ENCODE data around the gene CSHL1. TPM values are rescaled to one million over a fixed set of nuclear protein-coding genes. Genes with fewer than 3 reads are reported as not detected.
A peak's percentile ranks its signal among the peaks of the same experiment; 100 is the strongest.
"Not testable (repeated sequence)": the region's sequence is repeated elsewhere in the genome, so short reads cannot be mapped to it uniquely, and the experiment has no call there.

CSHL1 gene
- total RNA-seq, 1 experiment from 2014 or later, result not detected

- H3K36me3 ChIP-seq (ENCODE audit: control insufficient read depth, insufficient read depth, low read length); H3K27ac Mint-ChIP-seq (ENCODE audit: unreplicated experiment); H3K27me3 Mint-ChIP-seq (ENCODE audit: insufficient read depth, unreplicated experiment); POLR2A ChIA-PET; H3K4me3 ChIP-seq (ENCODE audit: low read depth, low read length); intact Hi-C loops (cut with micrococcal nuclease; ENCODE audit: unreplicated experiment); H3K27me3 ChIP-seq (replicated peaks; ENCODE audit: control insufficient read depth, insufficient read depth, low read length); H3K9me3 ChIP-seq; H3K36me3 Mint-ChIP-seq (ENCODE audit: insufficient read depth, unreplicated experiment); H3K4me3 Mint-ChIP-seq (ENCODE audit: unreplicated experiment); BruUV-seq (replicated peaks); H3K4me1 ChIP-seq; H3K9me3 Mint-ChIP-seq (ENCODE audit: unreplicated experiment); H3K4me1 Mint-ChIP-seq (ENCODE audit: low read depth, unreplicated experiment): not testable (repeated sequence)
- CTCF ChIA-PET, result interaction anchor here (0.6 to 1.1 kb wide), 7 partner anchors 8 to 456 kb away, joined by 3 to 8 read pairs (median 3); no protein-coding TSS in a partner anchor
- DNase-seq, result peak; percentile 49 to 54
- TF ChIP-seq CTCF (IDR thresholded peaks at IDR 0.05; ENCODE audit: insufficient read depth in 1 of 2, low read depth in 1 of 2, low read length in 1 of 2, severe bottlenecking in 1 of 2, unreplicated experiment in 1 of 2), result peak; percentile 10 to 38
These were observed 29.7 kb downstream of the CSHL1 start for GRCh38 chr17:63881337-63881736.

GRCh38 chr17:63880706-63881105 is 30.4 kb downstream of the CSHL1 start:
- ChIA-PET CTCF (interaction anchor here (0.6 to 1.1 kb wide), 5 partner anchors 9 to 455 kb away, joined by 3 to 8 read pairs (median 3); no protein-coding TSS in a partner anchor), POLR2A (no interaction called here)
- H3K9me3 Mint-ChIP-seq (ENCODE audit: unreplicated experiment), result no peaks in the 10 kb centered on the region
- H3K4me3 Mint-ChIP-seq (ENCODE audit: unreplicated experiment), result no peak overlapping the region
- H3K36me3 ChIP-seq (ENCODE audit: control insufficient read depth, insufficient read depth, low read length), result no peaks in the 10 kb centered on the region
- DNase-seq, result no peak
- intact Hi-C loops (cut with micrococcal nuclease; ENCODE audit: unreplicated experiment), result no loop called here
- H3K36me3 Mint-ChIP-seq (ENCODE audit: insufficient read depth, unreplicated experiment), result no peaks in the 10 kb centered on the region
- no peaks in the 10 kb centered on the region for H3K4me1 Mint-ChIP-seq (ENCODE audit: low read depth, unreplicated experiment)
- no peak overlapping the region for H3K27ac Mint-ChIP-seq (ENCODE audit: unreplicated experiment)
- H3K4me3 ChIP-seq (ENCODE audit: low read depth, low read length), result no peak overlapping the region
- no TSS peak for BruUV-seq (replicated peaks)
- no peaks in the 10 kb centered on the region for H3K9me3 ChIP-seq
- peaks cover 4% of the 10 kb centered on the region for H3K27me3 Mint-ChIP-seq (ENCODE audit: insufficient read depth, unreplicated experiment)
- TF ChIP-seq CTCF (IDR thresholded peaks at IDR 0.05; ENCODE audit: insufficient read depth in 1 of 2, low read depth in 1 of 2, low read length in 1 of 2, severe bottlenecking in 1 of 2, unreplicated experiment in 1 of 2), result no peak
- no peaks in the 10 kb centered on the region for H3K4me1 ChIP-seq
- H3K27me3 ChIP-seq (replicated peaks; ENCODE audit: control insufficient read depth, insufficient read depth, low read length), result no peaks in the 10 kb centered on the region

- CTCF ChIA-PET, result not testable (repeated sequence)
These were observed 32.6 kb downstream of the CSHL1 start for GRCh38 chr17:63878413-63878812.

GRCh38 chr17:63874693-63875092 is 36.4 kb downstream of the CSHL1 start:
- DNase-seq; H3K27me3 Mint-ChIP-seq (ENCODE audit: insufficient read depth, unreplicated experiment); H3K4me3 Mint-ChIP-seq (ENCODE audit: unreplicated experiment); H3K4me3 ChIP-seq (ENCODE audit: low read depth, low read length); H3K36me3 ChIP-seq (ENCODE audit: control insufficient read depth, insufficient read depth, low read length); H3K4me1 Mint-ChIP-seq (ENCODE audit: low read depth, unreplicated experiment); H3K4me1 ChIP-seq; BruUV-seq (replicated peaks); H3K27ac Mint-ChIP-seq (ENCODE audit: unreplicated experiment); H3K36me3 Mint-ChIP-seq (ENCODE audit: insufficient read depth, unreplicated experiment); intact Hi-C loops (cut with micrococcal nuclease; ENCODE audit: unreplicated experiment); CTCF ChIA-PET; H3K9me3 Mint-ChIP-seq (ENCODE audit: unreplicated experiment); H3K27me3 ChIP-seq (replicated peaks; ENCODE audit: control insufficient read depth, insufficient read depth, low read length); H3K9me3 ChIP-seq: not testable (repeated sequence)
- POLR2A ChIA-PET, result interaction anchor here (0.6 kb wide), 1 partner anchor 11 kb away, joined by 3 read pairs; no protein-coding TSS in a partner anchor

More at GRCh38 chr17:63878413-63878812, 32.6 kb downstream of the CSHL1 start:
- H3K4me3 ChIP-seq (ENCODE audit: low read depth, low read length); BruUV-seq (replicated peaks); H3K4me1 ChIP-seq; H3K27me3 Mint-ChIP-seq (ENCODE audit: insufficient read depth, unreplicated experiment); H3K4me1 Mint-ChIP-seq (ENCODE audit: low read depth, unreplicated experiment); H3K36me3 Mint-ChIP-seq (ENCODE audit: insufficient read depth, unreplicated experiment); H3K27ac Mint-ChIP-seq (ENCODE audit: unreplicated experiment); H3K9me3 Mint-ChIP-seq (ENCODE audit: unreplicated experiment); H3K36me3 ChIP-seq (ENCODE audit: control insufficient read depth, insufficient read depth, low read length); POLR2A ChIA-PET; H3K4me3 Mint-ChIP-seq (ENCODE audit: unreplicated experiment); H3K27me3 ChIP-seq (replicated peaks; ENCODE audit: control insufficient read depth, insufficient read depth, low read length); H3K9me3 ChIP-seq; DNase-seq; intact Hi-C loops (cut with micrococcal nuclease; ENCODE audit: unreplicated experiment): not testable (repeated sequence)

- intact Hi-C loops (cut with micrococcal nuclease; ENCODE audit: unreplicated experiment); BruUV-seq (replicated peaks); H3K27me3 ChIP-seq (replicated peaks; ENCODE audit: control insufficient read depth, insufficient read depth, low read length); DNase-seq; H3K9me3 ChIP-seq; H3K27me3 Mint-ChIP-seq (ENCODE audit: insufficient read depth, unreplicated experiment); H3K4me3 ChIP-seq (ENCODE audit: low read depth, low read length); H3K4me1 ChIP-seq; H3K36me3 ChIP-seq (ENCODE audit: control insufficient read depth, insufficient read depth, low read length); H3K4me3 Mint-ChIP-seq (ENCODE audit: unreplicated experiment); H3K4me1 Mint-ChIP-seq (ENCODE audit: low read depth, unreplicated experiment); H3K36me3 Mint-ChIP-seq (ENCODE audit: insufficient read depth, unreplicated experiment); POLR2A ChIA-PET; CTCF ChIA-PET; H3K9me3 Mint-ChIP-seq (ENCODE audit: unreplicated experiment); H3K27ac Mint-ChIP-seq (ENCODE audit: unreplicated experiment): not testable (repeated sequence)
These were observed 36.9 kb downstream of the CSHL1 start for GRCh38 chr17:63874061-63874626.

- H3K27me3 Mint-ChIP-seq (ENCODE audit: insufficient read depth, unreplicated experiment); H3K4me1 Mint-ChIP-seq (ENCODE audit: low read depth, unreplicated experiment); H3K4me3 ChIP-seq (ENCODE audit: low read depth, low read length); intact Hi-C loops (cut with micrococcal nuclease; ENCODE audit: unreplicated experiment); POLR2A ChIA-PET; H3K4me1 ChIP-seq; H3K36me3 ChIP-seq (ENCODE audit: control insufficient read depth, insufficient read depth, low read length); BruUV-seq (replicated peaks); H3K36me3 Mint-ChIP-seq (ENCODE audit: insufficient read depth, unreplicated experiment); H3K4me3 Mint-ChIP-seq (ENCODE audit: unreplicated experiment); H3K9me3 Mint-ChIP-seq (ENCODE audit: unreplicated experiment); H3K27ac Mint-ChIP-seq (ENCODE audit: unreplicated experiment); H3K9me3 ChIP-seq; DNase-seq; H3K27me3 ChIP-seq (replicated peaks; ENCODE audit: control insufficient read depth, insufficient read depth, low read length); CTCF ChIA-PET: not testable (repeated sequence)
These were observed 37.5 kb downstream of the CSHL1 start, which contains the start of gene CSH2 for GRCh38 chr17:63873577-63873976. Gene CSH2, minus strand, starts transcription at chr17:63873677. Its CDS starts 63 bp downstream, at chr17:63873614.
